Uterus (tissue), 4 donors: ENCODE data around the gene MSRB2. TPM values are rescaled to one million over a fixed set of nuclear protein-coding genes. Genes with fewer than 3 reads are reported as not detected.

Experiments used
- DNase-seq, 2 donors: peaks; one replicate each; pipeline ENCODE4 v3.0.0-alpha.2; 2019 to 2020
- H3K27ac ChIP-seq, 2 donors: fragments of 200-600 bp; sonication (generic); 1 replicate in 1 of 2; 2 replicates in 1 of 2; pipeline ENCODE4 v1.5.1; 2016 to 2018
- H3K27me3 ChIP-seq, 2 donors: fragments of 200-600 bp; sonication (generic); one replicate each; pipeline ENCODE4 v1.5.1; 2018 to 2019; ENCODE audit warnings: control low read depth in 1 of 2
- H3K36me3 ChIP-seq, 2 donors: fragments of 200-600 bp; sonication (generic); one replicate each; pipeline ENCODE4 v1.5.1; 2019; ENCODE audit warnings: control low read depth in 1 of 2
- H3K4me1 ChIP-seq, 2 donors: fragments of 200-600 bp; sonication (generic); one replicate each; pipeline ENCODE4 v1.5.1; 2018 to 2019; ENCODE audit warnings: control low read depth in 1 of 2
- H3K4me3 ChIP-seq, 2 donors: fragments of 200-600 bp; sonication (generic); 1 replicate in 1 of 2; 2 replicates in 1 of 2; pipeline ENCODE4 v1.5.1; 2018 to 2019; ENCODE audit warnings: mild to moderate bottlenecking in 1 of 2
- H3K9me3 ChIP-seq, 2 donors: fragments of 200-600 bp; sonication (generic); one replicate each; pipeline ENCODE4 v1.5.1; 2019; ENCODE audit warnings: control low read depth in 1 of 2
- POLR2A ChIP-seq, 2 donors: fragments of 450-650 bp; IDR thresholded peaks; one replicate each; pipeline ENCODE4 v1.6.1; 2016; ENCODE audit warnings: antibody characterized with exemption in 2 of 2, mild to moderate bottlenecking in 1 of 2, moderate library complexity in 1 of 2
- intact Hi-C: fragments of 100-400 bp; cut with DNase I; formaldehyde crosslinking; loops from one replicate; pipeline ENCODE4 v1.15.1; 2023; ENCODE audit warnings: low total_unique reads
- total RNA-seq, 4 donors: library from RNA; depleted of rRNA in 3 of 4; stranded (reverse); fragments of >200 nt in 3 of 4; gene quantifications; one replicate each; pipeline versions ENCODE4 v1.1.0 to v1.2.4, GENCODE V29; 2014 to 2023
- TF ChIP-seq, protein P1 (sequence below), 4 experiments: fragments of 200-600 bp in 2 of 4; fragments of 450-650 bp in 2 of 4; sonication (generic) in 2 of 4; IDR thresholded peaks; one replicate each; pipeline ENCODE4 v1.5.1; 2016 to 2019; ENCODE audit warnings: antibody characterized with exemption in 4 of 4, mild to moderate bottlenecking in 2 of 4, moderate library complexity in 1 of 4
- donor health status: DM: yes; HTN: yes; CAD: no.

MSRB2 gene
- total RNA-seq, 4 donors from 2014 or later, result 14.6 to 36.9 (median 24.3) TPM

DNA sequence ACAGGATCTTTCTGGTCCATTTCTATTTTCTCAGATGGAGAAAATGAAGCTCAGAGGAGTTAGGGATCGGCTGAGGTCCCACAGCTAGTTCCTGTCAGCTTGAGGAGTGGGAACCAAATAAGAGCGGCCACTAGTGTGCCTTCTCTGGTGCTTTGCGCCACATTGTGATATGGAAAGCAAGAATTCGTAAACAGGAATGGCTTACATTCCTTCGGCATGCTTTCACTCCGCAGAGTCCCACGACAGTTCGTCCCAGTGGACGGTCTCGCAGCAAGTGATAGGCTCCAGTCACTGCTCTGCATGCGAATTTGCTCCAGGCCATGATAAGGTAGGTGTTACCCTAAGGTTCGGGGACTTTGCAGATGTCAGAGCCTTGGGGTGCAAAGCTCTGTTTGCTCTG, 55.2 kb downstream of the MSRB2 start:
- H3K4me3 ChIP-seq, result no peak overlapping the region
- intact Hi-C loops, result no loop called here
- no peak for TF ChIP-seq POLR2A (IDR thresholded peaks at IDR 0.05)
- TF ChIP-seq, protein P1, sequence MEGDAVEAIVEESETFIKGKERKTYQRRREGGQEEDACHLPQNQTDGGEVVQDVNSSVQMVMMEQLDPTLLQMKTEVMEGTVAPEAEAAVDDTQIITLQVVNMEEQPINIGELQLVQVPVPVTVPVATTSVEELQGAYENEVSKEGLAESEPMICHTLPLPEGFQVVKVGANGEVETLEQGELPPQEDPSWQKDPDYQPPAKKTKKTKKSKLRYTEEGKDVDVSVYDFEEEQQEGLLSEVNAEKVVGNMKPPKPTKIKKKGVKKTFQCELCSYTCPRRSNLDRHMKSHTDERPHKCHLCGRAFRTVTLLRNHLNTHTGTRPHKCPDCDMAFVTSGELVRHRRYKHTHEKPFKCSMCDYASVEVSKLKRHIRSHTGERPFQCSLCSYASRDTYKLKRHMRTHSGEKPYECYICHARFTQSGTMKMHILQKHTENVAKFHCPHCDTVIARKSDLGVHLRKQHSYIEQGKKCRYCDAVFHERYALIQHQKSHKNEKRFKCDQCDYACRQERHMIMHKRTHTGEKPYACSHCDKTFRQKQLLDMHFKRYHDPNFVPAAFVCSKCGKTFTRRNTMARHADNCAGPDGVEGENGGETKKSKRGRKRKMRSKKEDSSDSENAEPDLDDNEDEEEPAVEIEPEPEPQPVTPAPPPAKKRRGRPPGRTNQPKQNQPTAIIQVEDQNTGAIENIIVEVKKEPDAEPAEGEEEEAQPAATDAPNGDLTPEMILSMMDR (IDR thresholded peaks at IDR 0.05), result no peak
- no peak for DNase-seq
- H3K27ac ChIP-seq, result no peak overlapping the region
- H3K9me3 ChIP-seq, result no peaks in the 10 kb centered on the region
- no peaks in the 10 kb centered on the region for H3K36me3 ChIP-seq
- H3K4me1 ChIP-seq, result no peaks in the 10 kb centered on the region
- no peaks in the 10 kb centered on the region for H3K27me3 ChIP-seq

DNA sequence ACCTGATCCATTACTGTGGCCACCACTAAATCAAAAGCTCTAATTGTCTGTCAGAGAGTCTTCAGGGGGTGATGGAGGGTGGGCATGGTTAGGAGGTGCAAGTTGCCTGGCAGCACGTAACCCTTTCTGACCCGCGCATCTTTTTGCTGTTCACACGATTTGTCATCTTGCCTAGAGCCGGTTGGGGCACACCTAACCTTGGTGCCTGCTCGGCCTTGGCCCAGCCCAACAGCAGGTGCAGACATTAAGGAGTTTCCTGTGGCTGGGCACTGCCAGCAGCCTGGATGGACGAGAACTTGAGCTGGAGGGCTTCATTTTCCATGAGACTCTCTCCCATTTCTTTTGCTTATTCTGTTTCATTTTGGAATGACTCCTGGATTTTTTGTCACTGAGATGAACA, 55.7 kb downstream of the MSRB2 start:
- Histone ChIP-seq H3K9me3 (no peaks in the 10 kb centered on the region), H3K4me3 (no peak overlapping the region), H3K4me1 (no peaks in the 10 kb centered on the region), H3K27ac (no peak overlapping the region), H3K27me3 (no peaks in the 10 kb centered on the region), H3K36me3 (no peaks in the 10 kb centered on the region)
- intact Hi-C loops, result no loop called here
- TF ChIP-seq POLR2A (IDR thresholded peaks at IDR 0.05), result no peak
- TF ChIP-seq, protein P1 (IDR thresholded peaks at IDR 0.05), result no peak
- no peak for DNase-seq

DNA sequence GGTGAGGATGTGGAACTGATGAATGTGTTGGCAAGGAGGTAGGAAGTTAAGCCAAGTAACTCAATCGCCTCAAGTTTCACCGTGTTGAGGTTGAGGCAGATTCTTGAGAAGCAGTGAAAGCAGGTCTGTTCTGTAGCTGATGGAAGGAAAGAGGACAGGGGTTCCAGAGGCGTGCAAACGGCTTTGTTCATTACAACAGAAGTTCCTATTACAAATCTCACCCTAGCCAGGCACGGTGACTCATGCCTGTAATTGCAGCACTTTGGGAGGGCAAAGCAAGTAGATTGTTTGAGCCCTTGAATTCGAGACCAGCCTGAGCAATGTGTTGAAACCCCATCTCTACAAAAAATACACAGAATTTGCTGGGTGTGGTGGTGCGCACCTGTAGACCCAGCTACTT, 59.8 kb downstream of the MSRB2 start:
- Histone ChIP-seq H3K4me1 (no peaks in the 10 kb centered on the region), H3K27ac (no peak overlapping the region), H3K36me3 (no peaks in the 10 kb centered on the region), H3K9me3 (no peaks in the 10 kb centered on the region), H3K4me3 (no peak overlapping the region), H3K27me3 (no peaks in the 10 kb centered on the region)
- intact Hi-C loops, result no loop called here
- DNase-seq, result no peak
- TF ChIP-seq POLR2A (IDR thresholded peaks at IDR 0.05), result no peak
- TF ChIP-seq, protein P1 (IDR thresholded peaks at IDR 0.05), result no peak

DNA sequence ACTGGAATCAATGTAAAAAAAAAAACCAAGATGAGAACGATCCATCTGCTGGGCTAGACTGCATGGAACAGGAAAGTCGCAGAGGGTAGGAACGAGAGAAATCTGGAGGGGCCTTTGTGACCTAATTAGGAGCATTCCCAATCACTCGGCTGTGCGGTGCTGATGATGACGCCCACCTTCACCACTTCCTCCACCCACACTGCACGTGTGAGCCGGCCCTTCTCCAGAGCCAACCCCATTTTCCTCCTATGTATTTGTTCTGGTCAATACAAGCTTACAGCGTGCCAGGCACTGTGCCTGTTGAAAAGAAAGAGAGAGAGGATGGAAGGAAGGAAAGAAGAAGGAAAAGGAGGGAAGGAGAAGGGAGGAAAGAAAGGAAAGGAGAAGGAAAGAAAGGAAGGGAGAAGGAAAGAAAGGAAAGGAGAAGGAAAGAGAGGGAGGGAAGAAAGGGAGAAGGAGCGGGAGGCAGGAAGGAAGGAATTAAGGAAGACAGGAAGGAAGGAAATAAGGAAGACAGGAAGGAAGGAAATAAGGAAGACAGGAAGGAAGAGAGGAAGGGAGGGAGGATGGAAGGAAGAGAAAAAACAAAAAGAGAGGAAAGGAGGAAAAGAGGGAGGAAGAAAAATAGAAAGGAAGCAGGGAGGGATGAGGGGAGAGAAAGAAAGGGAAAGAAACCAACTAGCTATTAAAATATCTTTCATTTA, 61.2 kb downstream of the MSRB2 start:
- DNase-seq, result no peak
- no peaks in the 10 kb centered on the region for H3K36me3 ChIP-seq
- H3K4me3 ChIP-seq, result no peak overlapping the region
- H3K27me3 ChIP-seq, result no peaks in the 10 kb centered on the region
- no peak overlapping the region for H3K27ac ChIP-seq
- no peaks in the 10 kb centered on the region for H3K9me3 ChIP-seq
- TF ChIP-seq, protein P1 (IDR thresholded peaks at IDR 0.05), result no peak
- TF ChIP-seq POLR2A (IDR thresholded peaks at IDR 0.05), result no peak
- intact Hi-C loops, result no loop called here
- no peaks in the 10 kb centered on the region for H3K4me1 ChIP-seq

DNA sequence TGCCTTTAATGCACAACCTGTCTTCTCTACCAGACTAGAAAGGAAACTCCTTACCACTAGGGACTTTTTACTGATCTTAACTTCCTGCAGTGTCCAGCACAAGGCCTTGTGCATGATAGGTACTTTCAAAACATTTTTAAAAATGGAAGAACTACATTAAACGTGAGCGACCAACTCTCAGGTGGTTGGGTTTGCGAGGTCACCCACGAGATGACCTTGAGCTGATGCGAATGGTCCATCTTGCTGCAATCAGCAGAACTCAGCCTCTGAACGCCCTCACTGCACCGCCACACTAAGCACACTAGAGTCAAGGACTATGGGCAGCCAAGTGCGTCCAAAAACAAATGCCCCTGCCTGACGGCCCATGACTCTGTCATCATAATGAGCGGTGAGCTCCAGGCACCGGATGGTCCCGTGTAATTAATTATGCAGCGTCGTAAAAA, 61.9 kb downstream of the MSRB2 start:
- Histone ChIP-seq H3K4me1 (no peaks in the 10 kb centered on the region), H3K4me3 (no peak overlapping the region), H3K36me3 (no peaks in the 10 kb centered on the region), H3K27me3 (no peaks in the 10 kb centered on the region), H3K9me3 (no peaks in the 10 kb centered on the region), H3K27ac (no peak overlapping the region)
- no peak for TF ChIP-seq POLR2A (IDR thresholded peaks at IDR 0.05)
- TF ChIP-seq, protein P1 (IDR thresholded peaks at IDR 0.05), result no peak
- no peak for DNase-seq
- intact Hi-C loops, result no loop called here
